CD14-positive monocyte (primary cell): ENCODE measurements around the gene CDH5. TPM values are rescaled to one million over a fixed set of nuclear protein-coding genes. Genes with fewer than 3 reads are reported as not detected.

Source experiments
- DNase-seq, 3 donors: peaks; one replicate each; pipeline ENCODE4 v3.0.0-alpha.2; 2011 to 2022
- H2AFZ ChIP-seq: 2 replicates; pipeline ENCODE4 v1.6.0; 2012; ENCODE audit warnings: mild to moderate bottlenecking, low read depth, low read length, inconsistent platforms; ENCODE audit not compliant: insufficient read depth, poor library complexity, severe bottlenecking
- H3K27ac ChIP-seq, 2 donors: 1 replicate in 1 of 2; 2 replicates in 1 of 2; pipeline ENCODE4 v1.5.1; 2012 to 2013; ENCODE audit warnings: low read length in 2 of 2, control low read depth in 1 of 2, inconsistent platforms in 1 of 2, low read depth in 1 of 2, mild to moderate bottlenecking in 1 of 2
- H3K27me3 ChIP-seq, 2 donors: one replicate each; pipeline versions ENCODE4 v1.6.0 to v1.6.1; 2011 to 2013; ENCODE audit warnings: low read length in 2 of 2; ENCODE audit not compliant: control insufficient read depth in 2 of 2, insufficient read depth in 2 of 2
- H3K36me3 ChIP-seq, 2 donors: replicated peaks in 1 of 2; 1 replicate in 1 of 2; 2 replicates in 1 of 2; pipeline versions ENCODE4 v1.5.1 to v1.6.1; 2012 to 2013; ENCODE audit warnings: low read length in 2 of 2, control low read depth in 1 of 2, inconsistent platforms in 1 of 2, mild to moderate bottlenecking in 1 of 2; ENCODE audit not compliant: insufficient read depth in 2 of 2, control insufficient read depth in 1 of 2
- H3K4me1 ChIP-seq, 2 donors: 1 replicate in 1 of 2; 2 replicates in 1 of 2; pipeline versions ENCODE4 v1.5.1 to v1.6.1; 2012 to 2013; ENCODE audit warnings: low read length in 2 of 2, control low read depth in 1 of 2, inconsistent platforms in 1 of 2, mild to moderate bottlenecking in 1 of 2, moderate library complexity in 1 of 2; ENCODE audit not compliant: insufficient read depth in 2 of 2, control insufficient read depth in 1 of 2
- H3K4me2 ChIP-seq: replicated peaks from 2 replicates; pipeline ENCODE3; 2012; ENCODE audit warnings: low read length, moderate library complexity, mild to moderate bottlenecking; ENCODE audit not compliant: poor library complexity, severe bottlenecking; ENCODE audit errors: extremely low read depth
- H3K4me3 ChIP-seq, 3 experiments: fragments of 200-600 bp in 1 of 3; sonication (generic) in 1 of 3; replicated peaks in 1 of 3; 1 replicate in 2 of 3; 2 replicates in 1 of 3; pipeline ENCODE4 v1.5.1; 2011 to 2013; ENCODE audit warnings: low read length in 3 of 3, mild to moderate bottlenecking in 3 of 3, control low read depth in 2 of 3, low read depth in 2 of 3, inconsistent platforms in 1 of 3, moderate library complexity in 1 of 3
- H3K79me2 ChIP-seq: 2 replicates; pipeline ENCODE4 v1.6.0; 2012; ENCODE audit warnings: mild to moderate bottlenecking, control low read depth, inconsistent platforms, low read length, moderate library complexity; ENCODE audit not compliant: insufficient read depth
- H3K9ac ChIP-seq: 2 replicates; pipeline ENCODE4 v1.6.0; 2017; ENCODE audit warnings: low read length, mild to moderate bottlenecking; ENCODE audit not compliant: insufficient read depth, poor library complexity, severe bottlenecking
- H3K9me3 ChIP-seq, 2 donors: replicated peaks in 1 of 2; 1 replicate in 1 of 2; 2 replicates in 1 of 2; pipeline versions ENCODE4 v1.5.1 to v1.6.1; 2012 to 2013; ENCODE audit warnings: low read length in 2 of 2, control low read depth in 1 of 2; ENCODE audit not compliant: control insufficient read depth in 1 of 2, insufficient read depth in 1 of 2
- H4K20me1 ChIP-seq: 2 replicates; pipeline ENCODE4 v1.6.0; 2012; ENCODE audit warnings: mild to moderate bottlenecking, low read length, control low read depth, moderate library complexity; ENCODE audit not compliant: insufficient read depth
- H3K27ac Mint-ChIP-seq, 7 donors: one replicate each; pipeline ENCODE4 v1.8.0; 2020; ENCODE audit warnings: mild to moderate bottlenecking in 7 of 7, mixed read lengths in 7 of 7, moderate library complexity in 6 of 7, inconsistent platforms in 2 of 7
- H3K27me3 Mint-ChIP-seq, 3 donors: one replicate each; pipeline ENCODE4 v1.8.0; 2021 to 2022; ENCODE audit warnings: low read depth in 3 of 3, mild to moderate bottlenecking in 3 of 3, mixed read lengths in 3 of 3, moderate library complexity in 3 of 3, inconsistent platforms in 1 of 3
- H3K36me3 Mint-ChIP-seq, 2 donors: one replicate each; pipeline ENCODE4 v1.8.0; 2020; ENCODE audit warnings: mixed read lengths in 2 of 2, inconsistent platforms in 1 of 2, mild to moderate bottlenecking in 1 of 2
- H3K4me1 Mint-ChIP-seq: one replicate; pipeline ENCODE4 v1.8.0; 2020; ENCODE audit warnings: mild to moderate bottlenecking, mixed read lengths
- H3K4me3 Mint-ChIP-seq, 2 donors: one replicate each; pipeline ENCODE4 v1.8.0; 2020; ENCODE audit warnings: mild to moderate bottlenecking in 2 of 2, mixed read lengths in 2 of 2, moderate library complexity in 1 of 2
- H3K9me3 Mint-ChIP-seq, 7 donors: one replicate each; pipeline ENCODE4 v1.8.0; 2020 to 2022; ENCODE audit warnings: mixed read lengths in 7 of 7, mild to moderate bottlenecking in 6 of 7, moderate library complexity in 6 of 7, inconsistent platforms in 2 of 7
- CTCF ChIP-seq: fragments of 200-600 bp; IDR thresholded peaks from one replicate; pipeline ENCODE4 v1.8.0; 2022; ENCODE audit warnings: antibody characterized with exemption, mild to moderate bottlenecking
- WGBS: methylation state at CpG from one replicate; pipeline ENCODE4 v1.1.5; 2013; ENCODE audit warnings: missing lambda C conversion rate; ENCODE audit not compliant: insufficient coverage; 5-methylcytosine and 5-hydroxymethylcytosine counted together
- intact Hi-C, 2 donors: fragments of 100-400 bp; cut with micrococcal nuclease; formaldehyde crosslinking; loops; one replicate each; pipeline versions ENCODE4 v1.15.0 to v1.15.1; 2023
- polyA plus RNA-seq, 3 donors: library from polyadenylated mRNA; depleted of rRNA in 1 of 3; unstranded in 2 of 3; stranded (reverse) in 1 of 3; fragments of 300-500 nt in 2 of 3; fragments of >200 nt in 1 of 3; fragmentation: Illumina TruSeq in 2 of 3; gene quantifications; 1 replicate in 2 of 3; 2 replicates in 1 of 3; pipeline ENCODE4 v1.2.3, GENCODE V29; 2012 to 2021

Gene CDH5
- polyA plus RNA-seq, 3 donors: 0.12 to 0.22 TPM; not detected in 1

- peaks cover 41 to 68% of the 10 kb centered on the region in 2 donors for H3K27me3 ChIP-seq
- Mint-ChIP-seq H3K4me1 (peaks cover 13% of the 10 kb centered on the region), H3K27ac (no peak overlapping the region), H3K9me3 (peaks cover 0 to 18% (median 5%) of the 10 kb centered on the region in 7 donors), H3K36me3 (peaks cover 2 to 3% of the 10 kb centered on the region in 2 donors), H3K27me3 (peaks cover 66 to 75% (median 68%) of the 10 kb centered on the region in 3 donors), H3K4me3 (peak overlapping the region in 1 of 2 donors; percentile 81)
- 90% methylated on average over 2 of the region's 3 CpGs for WGBS
- H3K4me3 ChIP-seq: no peak overlapping the region
- no peaks in the 10 kb centered on the region for H3K79me2 ChIP-seq
- no peak overlapping the region for H3K27ac ChIP-seq
- H3K4me2 ChIP-seq: no peak overlapping the region
- peaks cover 0 to 28% of the 10 kb centered on the region in 2 donors for H3K9me3 ChIP-seq
- no peaks in the 10 kb centered on the region for H3K36me3 ChIP-seq
- no peak for DNase-seq
- no peak for TF ChIP-seq CTCF
- H2AFZ ChIP-seq: no peak overlapping the region
- intact Hi-C loops: no loop called here
- no peak overlapping the region for H3K9ac ChIP-seq
- H4K20me1 ChIP-seq: no peaks in the 10 kb centered on the region
- H3K4me1 ChIP-seq: peaks cover 10 to 11% of the 10 kb centered on the region in 2 donors
Observed at GRCh38 chr16:66430214-66430613, 63.7 kb downstream of the CDH5 start.

GRCh38 chr16:66431760-66432159 lies 65.3 kb downstream of the CDH5 start:
- TF ChIP-seq CTCF: no peak
- 100% methylated on average over 1 of the region's 8 CpGs for WGBS
- peaks cover 7 to 11% of the 10 kb centered on the region in 2 donors for H3K4me1 ChIP-seq
- Mint-ChIP-seq H3K4me3 (peak overlapping the region in 1 of 2 donors; percentile 66), H3K4me1 (peaks cover 11% of the 10 kb centered on the region), H3K9me3 (peaks cover 0 to 12% (median 2%) of the 10 kb centered on the region in 7 donors), H3K36me3 (no peaks in the 10 kb centered on the region), H3K27ac (no peak overlapping the region), H3K27me3 (peaks cover 51 to 63% (median 56%) of the 10 kb centered on the region in 3 donors)
- DNase-seq: no peak
- no peaks in the 10 kb centered on the region for H4K20me1 ChIP-seq
- H3K27me3 ChIP-seq: peaks cover 28 to 54% of the 10 kb centered on the region in 2 donors
- H3K4me3 ChIP-seq: no peak overlapping the region
- H3K4me2 ChIP-seq: no peak overlapping the region
- H3K79me2 ChIP-seq: no peaks in the 10 kb centered on the region
- H3K9me3 ChIP-seq: peaks cover 0 to 22% of the 10 kb centered on the region in 2 donors
- no peak overlapping the region for H3K9ac ChIP-seq
- H2AFZ ChIP-seq: no peak overlapping the region
- no peak overlapping the region for H3K27ac ChIP-seq
- intact Hi-C loops: no loop called here
- H3K36me3 ChIP-seq: no peaks in the 10 kb centered on the region
